ENCODE results near the gene FHL3. TPM values are rescaled to one million over a fixed set of nuclear protein-coding genes. Genes with fewer than 3 reads are reported as not detected.

FHL3 gene
- 10 to 100 TPM; 26.6 to 26.7 TPM for total RNA-seq

- H3K27ac Mint-ChIP-seq = peak within 1 kb of the TSS; percentile 90
- intact Hi-C loops (cut with micrococcal nuclease) = no loop called here
- H3K27me3 Mint-ChIP-seq = no peaks in the 10 kb centered on the region
Observed at GRCh38 chr1:38005195-38006007, at the start of gene FHL3. Gene FHL3, minus strand, starts transcription at chr1:38005514. Its CDS starts 6,102 bp downstream, at chr1:37999412.

DNA sequence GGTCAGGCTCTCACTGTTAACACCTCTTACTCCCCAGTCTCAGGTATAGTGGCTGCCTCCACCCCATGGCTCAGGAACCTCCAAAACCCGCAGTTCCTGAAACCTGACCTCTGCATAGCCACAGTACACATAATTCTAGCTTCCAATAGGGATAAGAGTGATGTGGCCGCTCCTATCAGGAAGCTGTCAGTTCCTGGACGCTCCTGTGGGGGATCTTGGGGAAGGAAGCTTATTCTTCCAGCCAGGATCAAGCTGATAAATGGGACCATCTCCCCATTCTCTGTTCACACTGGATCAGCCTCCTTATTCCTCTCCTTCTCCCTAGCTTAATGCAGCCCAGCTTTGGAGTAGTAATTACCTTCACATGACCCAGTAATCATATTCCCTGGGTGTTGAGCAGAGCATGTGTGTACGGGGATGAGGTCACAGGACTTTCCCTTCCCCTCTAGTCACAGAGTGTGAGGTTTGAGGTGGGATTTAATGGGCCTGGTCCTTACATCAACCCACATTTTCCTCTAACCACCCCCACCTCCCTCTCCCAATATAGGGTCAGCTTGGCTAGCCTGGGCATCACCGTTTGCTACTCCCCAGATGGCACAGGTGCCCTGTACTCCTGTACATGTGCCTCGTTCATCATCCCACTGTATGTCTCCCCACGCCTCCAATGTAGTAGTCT lies 48.2 kb upstream of the FHL3 start:
- no peak overlapping the region for H3K4me3 Mint-ChIP-seq
- CTCF ChIA-PET = interaction anchor here (0.6 to 1.7 kb wide), 3 partner anchors 18 to 98 kb away, joined by 3 to 6 read pairs (median 3); no protein-coding TSS in a partner anchor
- intact Hi-C loops (cut with micrococcal nuclease) = no loop called here
- no peak overlapping the region for H3K27ac Mint-ChIP-seq
- ATAC-seq (peak; percentile 68), DNase-seq (no peak)
- H3K27me3 Mint-ChIP-seq = peaks cover 15% of the 10 kb centered on the region
- POLR2A ChIA-PET = interaction anchor here (1.2 kb wide), 1 partner anchor 12 kb away, joined by 3 read pairs; no protein-coding TSS in a partner anchor
- no peaks in the 10 kb centered on the region for H3K9me3 Mint-ChIP-seq
- TF ChIP-seq, protein P1, sequence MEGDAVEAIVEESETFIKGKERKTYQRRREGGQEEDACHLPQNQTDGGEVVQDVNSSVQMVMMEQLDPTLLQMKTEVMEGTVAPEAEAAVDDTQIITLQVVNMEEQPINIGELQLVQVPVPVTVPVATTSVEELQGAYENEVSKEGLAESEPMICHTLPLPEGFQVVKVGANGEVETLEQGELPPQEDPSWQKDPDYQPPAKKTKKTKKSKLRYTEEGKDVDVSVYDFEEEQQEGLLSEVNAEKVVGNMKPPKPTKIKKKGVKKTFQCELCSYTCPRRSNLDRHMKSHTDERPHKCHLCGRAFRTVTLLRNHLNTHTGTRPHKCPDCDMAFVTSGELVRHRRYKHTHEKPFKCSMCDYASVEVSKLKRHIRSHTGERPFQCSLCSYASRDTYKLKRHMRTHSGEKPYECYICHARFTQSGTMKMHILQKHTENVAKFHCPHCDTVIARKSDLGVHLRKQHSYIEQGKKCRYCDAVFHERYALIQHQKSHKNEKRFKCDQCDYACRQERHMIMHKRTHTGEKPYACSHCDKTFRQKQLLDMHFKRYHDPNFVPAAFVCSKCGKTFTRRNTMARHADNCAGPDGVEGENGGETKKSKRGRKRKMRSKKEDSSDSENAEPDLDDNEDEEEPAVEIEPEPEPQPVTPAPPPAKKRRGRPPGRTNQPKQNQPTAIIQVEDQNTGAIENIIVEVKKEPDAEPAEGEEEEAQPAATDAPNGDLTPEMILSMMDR (IDR thresholded peaks at IDR 0.05) = no peak
- H3K36me3 Mint-ChIP-seq (ENCODE audit: low read depth) = no peaks in the 10 kb centered on the region
- H3K4me1 Mint-ChIP-seq (ENCODE audit: low read depth) = peaks cover 14% of the 10 kb centered on the region

More at GRCh38 chr1:38005195-38006007, at the start of gene FHL3:
- Mint-ChIP-seq H3K4me3 (peak within 1 kb of the TSS; percentile 89), H3K4me1 (ENCODE audit: low read depth) (peaks cover 53% of the 10 kb centered on the region), H3K9me3 (no peaks in the 10 kb centered on the region), H3K36me3 (ENCODE audit: low read depth) (peaks cover 15% of the 10 kb centered on the region)
- POLR2A ChIA-PET = no interaction called here
- peak; percentile 60 for DNase-seq
- TF ChIP-seq, protein P1 (IDR thresholded peaks at IDR 0.05) = no peak
- CTCF ChIA-PET = no interaction called here
- peak; percentile 18 for ATAC-seq

- peaks cover 21% of the 10 kb centered on the region for H3K27me3 Mint-ChIP-seq
- intact Hi-C loops (cut with micrococcal nuclease) = no loop called here
- H3K4me1 Mint-ChIP-seq (ENCODE audit: low read depth) = peaks cover 14% of the 10 kb centered on the region
- H3K36me3 Mint-ChIP-seq (ENCODE audit: low read depth) = no peaks in the 10 kb centered on the region
- H3K27ac Mint-ChIP-seq = no peak overlapping the region
- CTCF ChIA-PET = interaction anchor here (0.7 to 1.7 kb wide), 2 partner anchors 19 to 99 kb away, joined by 3 to 6 read pairs; no protein-coding TSS in a partner anchor
- H3K4me3 Mint-ChIP-seq = no peak overlapping the region
- peak; percentile 19 for DNase-seq
- TF ChIP-seq, protein P1 (IDR thresholded peaks at IDR 0.05) = no peak
- POLR2A ChIA-PET = interaction anchor here (1.2 kb wide), 1 partner anchor 12 kb away, joined by 3 read pairs; no protein-coding TSS in a partner anchor
- no peaks in the 10 kb centered on the region for H3K9me3 Mint-ChIP-seq
- ATAC-seq = peak; percentile 52
Observed at GRCh38 chr1:38052750-38053415, 47.6 kb upstream of the FHL3 start.

GRCh38 chr1:38051079-38051543 lies 45.8 kb upstream of the FHL3 start:
- no peak overlapping the region for H3K27ac Mint-ChIP-seq
- no peak for ATAC-seq

More at GRCh38 chr1:38051079-38051543, 45.8 kb upstream of the FHL3 start:
- ChIA-PET POLR2A (no interaction called here), CTCF (no interaction called here)
- intact Hi-C loops (cut with micrococcal nuclease) = no loop called here
- Mint-ChIP-seq H3K27me3 (peaks cover 27% of the 10 kb centered on the region), H3K4me3 (no peak overlapping the region), H3K36me3 (ENCODE audit: low read depth) (no peaks in the 10 kb centered on the region), H3K4me1 (ENCODE audit: low read depth) (peaks cover 14% of the 10 kb centered on the region), H3K9me3 (no peaks in the 10 kb centered on the region)
- TF ChIP-seq, protein P1 (IDR thresholded peaks at IDR 0.05) = no peak
- DNase-seq = no peak
